AG09319 (cell line): Measurements from ENCODE around the gene LRRC56.
A peak's percentile ranks its signal among the peaks of the same experiment; 100 is the strongest.

Experiments used
- DNase-seq: peaks from one replicate; pipeline ENCODE4 v3.0.0-alpha.2; 2010; ENCODE audit warnings: low read depth; ENCODE audit errors: extremely low read depth
- TF ChIP-seq, protein P1 (sequence below): IDR thresholded peaks from 2 replicates; pipeline ENCODE4 v1.5.1; 2011; ENCODE audit warnings: low read depth, mild to moderate bottlenecking, inconsistent platforms, low read length, moderate library complexity

Gene LRRC56

DNA sequence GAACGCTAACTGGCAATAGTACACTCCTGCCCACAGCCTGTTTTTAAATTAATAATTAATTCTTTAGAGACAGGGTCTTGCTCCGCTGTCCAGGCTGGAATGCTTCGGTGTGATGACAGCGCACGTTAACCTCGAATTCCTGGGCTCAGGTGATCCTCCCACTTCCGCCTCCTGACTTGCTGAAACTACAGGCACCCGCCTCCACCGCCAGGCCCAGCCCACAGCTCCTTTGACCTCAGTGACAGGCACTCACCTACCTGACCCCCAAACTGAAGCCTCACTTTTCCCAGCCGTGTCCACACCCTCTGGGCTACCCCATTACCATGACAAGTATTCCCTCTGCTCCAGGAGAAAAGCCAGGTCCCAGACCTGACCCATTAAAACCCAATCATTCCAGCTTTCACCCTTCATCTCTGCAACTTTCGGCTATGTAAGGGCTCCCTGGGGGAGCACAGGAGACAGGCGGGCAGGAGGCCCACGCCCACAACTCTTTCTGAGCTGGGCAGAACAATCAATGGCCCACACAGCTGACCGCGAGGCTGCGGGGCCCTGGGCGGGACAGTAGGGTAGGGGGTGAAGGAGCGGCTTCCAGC lies 22.5 kb downstream of the LRRC56 start:
- TF ChIP-seq, protein P1, sequence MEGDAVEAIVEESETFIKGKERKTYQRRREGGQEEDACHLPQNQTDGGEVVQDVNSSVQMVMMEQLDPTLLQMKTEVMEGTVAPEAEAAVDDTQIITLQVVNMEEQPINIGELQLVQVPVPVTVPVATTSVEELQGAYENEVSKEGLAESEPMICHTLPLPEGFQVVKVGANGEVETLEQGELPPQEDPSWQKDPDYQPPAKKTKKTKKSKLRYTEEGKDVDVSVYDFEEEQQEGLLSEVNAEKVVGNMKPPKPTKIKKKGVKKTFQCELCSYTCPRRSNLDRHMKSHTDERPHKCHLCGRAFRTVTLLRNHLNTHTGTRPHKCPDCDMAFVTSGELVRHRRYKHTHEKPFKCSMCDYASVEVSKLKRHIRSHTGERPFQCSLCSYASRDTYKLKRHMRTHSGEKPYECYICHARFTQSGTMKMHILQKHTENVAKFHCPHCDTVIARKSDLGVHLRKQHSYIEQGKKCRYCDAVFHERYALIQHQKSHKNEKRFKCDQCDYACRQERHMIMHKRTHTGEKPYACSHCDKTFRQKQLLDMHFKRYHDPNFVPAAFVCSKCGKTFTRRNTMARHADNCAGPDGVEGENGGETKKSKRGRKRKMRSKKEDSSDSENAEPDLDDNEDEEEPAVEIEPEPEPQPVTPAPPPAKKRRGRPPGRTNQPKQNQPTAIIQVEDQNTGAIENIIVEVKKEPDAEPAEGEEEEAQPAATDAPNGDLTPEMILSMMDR: no peak
- DNase-seq: no peak

DNA sequence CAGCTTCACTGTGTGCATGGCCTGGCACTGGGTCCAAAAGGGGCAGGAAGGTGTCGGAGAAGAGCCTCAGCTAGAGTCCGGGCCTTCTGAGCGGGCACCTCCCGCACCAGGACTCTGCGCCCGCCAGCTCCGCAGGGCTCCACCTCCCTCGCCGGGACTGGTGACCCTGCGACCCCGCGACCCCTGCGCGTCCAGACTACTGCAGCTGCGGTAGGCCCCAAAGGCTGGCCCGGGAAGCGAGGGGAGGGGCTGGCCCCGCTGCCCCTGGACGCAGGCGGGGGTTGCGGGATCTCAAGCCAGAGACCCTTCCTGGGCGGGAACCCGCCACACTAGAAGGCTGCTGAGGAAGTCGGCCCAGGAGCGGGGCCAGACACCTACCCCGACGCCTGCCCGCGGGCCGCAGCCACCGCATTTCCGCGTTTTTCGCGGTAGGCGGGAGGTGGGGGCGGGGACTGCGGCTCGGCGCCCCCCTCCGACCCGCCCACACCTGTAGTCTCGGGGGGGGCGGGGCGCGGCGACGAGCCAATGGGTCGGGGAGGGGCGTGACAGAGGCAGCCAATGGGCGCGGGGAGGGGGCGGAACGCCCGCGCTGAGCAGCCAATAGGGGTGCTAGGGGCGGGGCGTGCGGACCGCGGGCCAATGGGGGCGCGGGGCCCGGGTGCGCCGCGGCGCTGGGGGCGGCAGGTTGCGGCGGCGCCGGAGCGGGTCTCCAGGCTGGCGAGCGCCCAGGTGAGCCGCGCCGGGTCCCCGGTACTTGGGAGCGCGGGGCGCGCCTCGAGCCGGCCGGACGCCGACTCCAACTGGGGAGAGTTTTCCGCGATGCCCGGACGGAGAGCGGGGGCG lies 23.2 kb downstream of the LRRC56 start, which contains the start of the genes LMNTD2 and RASSF7:
TSS of gene LMNTD2 (minus strand) at position 434 of the 843 bp plus-strand sequence. CDS start at position 412, 22 bp downstream.
TSS of gene RASSF7 (plus strand) at position 666 of the 843 bp plus-strand sequence. CDS start 799 bp downstream, outside the sequence.
- peak; percentile 46 for DNase-seq
- TF ChIP-seq, protein P1: no peak

DNA sequence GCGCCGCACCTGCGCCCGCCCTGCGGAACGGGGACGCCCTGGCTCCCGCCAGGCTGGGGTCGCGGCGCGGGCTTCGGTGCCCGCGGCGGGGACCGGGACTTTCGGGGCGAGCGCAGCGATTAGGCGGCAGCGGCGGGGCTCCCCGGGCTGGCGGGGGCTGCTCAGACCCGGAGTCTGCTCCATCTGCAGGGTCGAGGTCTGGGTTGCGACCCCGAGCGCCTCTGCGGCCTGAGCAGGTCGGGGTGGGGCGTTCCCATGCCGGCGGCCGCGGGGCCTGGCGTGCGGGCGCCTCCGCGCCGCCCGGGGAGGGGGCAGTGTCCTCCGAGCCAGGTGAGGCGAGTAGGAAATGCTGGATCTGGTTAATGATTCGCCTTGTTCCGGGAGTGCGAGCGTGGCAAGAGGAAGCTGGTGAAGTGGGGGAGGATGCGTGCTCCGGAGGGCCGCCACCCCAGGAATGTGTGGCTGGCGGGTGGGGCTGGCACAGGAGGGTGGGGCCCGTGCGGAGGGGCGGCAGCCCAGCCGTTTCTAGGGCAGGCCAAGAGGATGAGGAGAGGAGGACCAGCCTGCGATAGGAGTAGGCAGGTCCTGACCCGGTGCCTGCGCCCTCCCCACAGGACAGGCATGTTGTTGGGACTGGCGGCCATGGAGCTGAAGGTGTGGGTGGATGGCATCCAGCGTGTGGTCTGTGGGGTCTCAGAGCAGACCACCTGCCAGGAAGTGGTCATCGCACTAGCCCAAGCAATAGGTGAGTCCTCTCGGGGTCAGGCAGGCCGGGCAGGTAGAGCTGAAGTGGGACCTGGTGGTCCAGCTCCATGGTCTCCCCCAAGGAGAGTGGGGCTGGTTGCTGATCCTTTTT lies 24.0 kb downstream of the LRRC56 start:
- no peak for DNase-seq
- TF ChIP-seq, protein P1: no peak

DNA sequence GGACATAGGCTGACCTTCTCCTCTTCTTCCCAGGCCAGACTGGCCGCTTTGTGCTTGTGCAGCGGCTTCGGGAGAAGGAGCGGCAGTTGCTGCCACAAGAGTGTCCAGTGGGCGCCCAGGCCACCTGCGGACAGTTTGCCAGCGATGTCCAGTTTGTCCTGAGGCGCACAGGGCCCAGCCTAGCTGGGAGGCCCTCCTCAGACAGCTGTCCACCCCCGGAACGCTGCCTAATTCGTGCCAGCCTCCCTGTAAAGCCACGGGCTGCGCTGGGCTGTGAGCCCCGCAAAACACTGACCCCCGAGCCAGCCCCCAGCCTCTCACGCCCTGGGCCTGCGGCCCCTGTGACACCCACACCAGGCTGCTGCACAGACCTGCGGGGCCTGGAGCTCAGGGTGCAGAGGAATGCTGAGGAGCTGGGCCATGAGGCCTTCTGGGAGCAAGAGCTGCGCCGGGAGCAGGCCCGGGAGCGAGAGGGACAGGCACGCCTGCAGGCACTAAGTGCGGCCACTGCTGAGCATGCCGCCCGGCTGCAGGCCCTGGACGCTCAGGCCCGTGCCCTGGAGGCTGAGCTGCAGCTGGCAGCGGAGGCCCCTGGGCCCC lies 24.8 kb downstream of the LRRC56 start:
- TF ChIP-seq, protein P1: no peak
- no peak for DNase-seq

DNA sequence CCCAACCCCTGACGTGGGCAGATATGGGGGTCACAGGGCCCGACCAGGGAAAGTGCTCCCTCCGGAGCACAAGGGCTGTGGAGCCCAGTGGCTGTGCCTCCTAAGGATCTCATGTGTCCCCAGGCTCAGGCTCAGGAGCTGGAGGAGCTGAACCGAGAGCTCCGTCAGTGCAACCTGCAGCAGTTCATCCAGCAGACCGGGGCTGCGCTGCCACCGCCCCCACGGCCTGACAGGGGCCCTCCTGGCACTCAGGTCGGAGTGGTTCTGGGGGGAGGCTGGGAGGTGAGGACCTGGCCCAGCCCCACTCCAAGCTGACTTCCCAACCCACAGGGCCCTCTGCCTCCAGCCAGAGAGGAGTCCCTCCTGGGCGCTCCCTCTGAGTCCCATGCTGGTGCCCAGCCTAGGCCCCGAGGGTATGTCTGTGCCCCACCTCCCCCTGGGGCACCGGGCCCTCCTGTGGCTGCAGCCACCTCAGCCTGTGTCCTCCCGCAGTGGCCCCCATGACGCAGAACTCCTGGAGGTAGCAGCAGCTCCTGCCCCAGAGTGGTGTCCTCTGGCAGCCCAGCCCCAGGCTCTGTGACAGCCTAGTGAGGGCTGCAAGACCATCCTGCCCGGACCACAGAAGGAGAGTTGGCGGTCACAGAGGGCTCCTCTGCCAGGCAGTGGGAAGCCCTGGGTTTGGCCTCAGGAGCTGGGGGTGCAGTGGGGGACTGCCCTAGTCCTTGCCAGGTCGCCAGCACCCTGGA lies 25.9 kb downstream of the LRRC56 start:
- TF ChIP-seq, protein P1: no peak
- DNase-seq: no peak

DNA sequence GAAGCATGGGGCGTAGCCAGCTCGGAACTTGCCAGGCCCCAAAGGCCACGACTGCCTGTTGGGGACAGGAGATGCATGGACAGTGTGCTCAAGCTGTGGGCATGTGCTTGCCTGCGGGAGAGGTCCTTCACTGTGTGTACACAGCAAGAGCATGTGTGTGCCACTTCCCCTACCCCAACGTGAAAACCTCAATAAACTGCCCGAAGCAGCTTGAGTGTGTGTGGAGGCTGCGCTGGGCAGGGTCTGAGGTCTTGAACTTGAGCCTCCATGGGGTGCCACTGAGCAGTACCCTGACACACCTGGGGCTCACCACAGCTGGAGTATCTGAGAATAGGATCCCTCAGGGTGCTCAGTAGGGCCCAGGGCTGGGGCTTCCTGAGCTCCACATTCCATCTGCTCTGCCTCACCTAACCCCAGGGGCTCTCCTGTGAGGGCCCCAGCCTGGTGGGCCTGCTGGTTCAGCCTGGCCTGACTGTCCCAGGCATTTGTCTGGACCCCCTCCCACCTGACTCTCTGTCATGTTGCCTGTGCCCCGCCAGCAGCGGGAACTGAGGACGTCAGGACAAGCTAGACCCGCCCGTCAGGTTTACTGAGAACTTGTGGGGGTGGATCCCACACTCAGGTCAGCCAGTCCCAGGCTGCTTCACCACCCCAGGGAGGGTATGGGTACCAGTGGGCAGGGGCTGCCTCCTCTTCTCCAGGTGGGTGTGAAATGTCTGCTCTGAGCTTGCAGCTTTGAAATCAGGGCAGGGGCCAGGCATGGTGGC lies 26.7 kb downstream of the LRRC56 start:
- TF ChIP-seq, protein P1: no peak
- DNase-seq: no peak
